ENCODE measurements around the gene ATP13A3. TPM values are rescaled to one million over a fixed set of nuclear protein-coding genes. Genes with fewer than 3 reads are reported as not detected.

Gene ATP13A3
- total and polyA plus RNA-seq, 10 donors, result 10.3 to 142 (median 81.6) TPM

GRCh38 chr3:194404365-194405140 is 82.2 kb downstream of the ATP13A3 start:
- Histone ChIP-seq H3K27ac (no peak overlapping the region), H3K27me3 (replicated peaks in 1 of 7) (peaks cover 0 to 7% (median 0%) of the 10 kb centered on the region in 7 donors), H3K4me1 (peaks cover 0 to 6% (median 0%) of the 10 kb centered on the region in 6 donors), H3K9me3 (no peaks in the 10 kb centered on the region), H3K36me3 (peaks cover 0 to 42% (median 10%) of the 10 kb centered on the region in 6 donors), H3K4me3 (no peak overlapping the region)
- DNase-seq, result no peak
- WGBS, 5 donors, result 47 to 52% (median 51%) methylated on average over 10 of the region's 10 CpGs
- TF ChIP-seq CTCF (IDR thresholded peaks at IDR 0.05 in 8 of 11, conservative IDR thresholded peaks at IDR 0.05 in 3 of 11) (peak; percentile 19 to 71 (median 48)), POLR2A (IDR thresholded peaks at IDR 0.05) (no peak)
- intact Hi-C loops (cut with DNase I; ENCODE audit: low total_unique reads), result loop anchor here (5.0 kb wide), 1 partner anchor 67 kb away; no protein-coding TSS in a partner anchor

- H3K4me3 ChIP-seq, result no peak overlapping the region
- H3K4me1 ChIP-seq, result peaks cover 15 to 25% (median 19%) of the 10 kb centered on the region in 6 donors
- H3K27ac ChIP-seq, result no peak overlapping the region
- no peaks in the 10 kb centered on the region for H3K9me3 ChIP-seq
- intact Hi-C loops (cut with DNase I; ENCODE audit: low total_unique reads), result loop anchor here (5.0 kb wide), 1 partner anchor 65 kb away; no protein-coding TSS in a partner anchor
- H3K27me3 ChIP-seq (replicated peaks in 1 of 7), result peaks cover 0 to 33% (median 18%) of the 10 kb centered on the region in 7 donors
- no peak for DNase-seq
- 75 to 91% (median 86%) methylated on average over 8 of the region's 8 CpGs for WGBS, 5 donors
- TF ChIP-seq POLR2A (IDR thresholded peaks at IDR 0.05), result no peak
- no peak for TF ChIP-seq CTCF (IDR thresholded peaks at IDR 0.05 in 8 of 11, conservative IDR thresholded peaks at IDR 0.05 in 3 of 11)
- no peak for TF ChIP-seq POLR2AphosphoS5 (IDR thresholded peaks at IDR 0.05)
- peaks cover 0 to 16% (median 6%) of the 10 kb centered on the region in 6 donors for H3K36me3 ChIP-seq
Observed at GRCh38 chr3:194401868-194402329, 84.9 kb downstream of the ATP13A3 start.

- Histone ChIP-seq H3K4me1 (peaks cover 15 to 31% (median 25%) of the 10 kb centered on the region in 6 donors), H3K27ac (no peak overlapping the region), H3K27me3 (replicated peaks in 1 of 7) (peaks cover 0 to 39% (median 23%) of the 10 kb centered on the region in 7 donors), H3K4me3 (no peak overlapping the region), H3K9me3 (no peaks in the 10 kb centered on the region), H3K36me3 (peaks cover 0 to 15% (median 6%) of the 10 kb centered on the region in 6 donors)
- TF ChIP-seq POLR2AphosphoS5 (IDR thresholded peaks at IDR 0.05) (no peak), CTCF (IDR thresholded peaks at IDR 0.05 in 8 of 11, conservative IDR thresholded peaks at IDR 0.05 in 3 of 11) (no peak), POLR2A (IDR thresholded peaks at IDR 0.05) (no peak)
- WGBS, 5 donors, result 89 to 97% (median 93%) methylated on average over 8 to 9 of the region's 9 CpGs
- intact Hi-C loops (cut with DNase I; ENCODE audit: low total_unique reads), result loop anchor here (5.0 kb wide), 1 partner anchor 64 kb away; no protein-coding TSS in a partner anchor
- no peak for DNase-seq
Observed at GRCh38 chr3:194401346-194401745, 85.5 kb downstream of the ATP13A3 start.

- TF ChIP-seq POLR2A (IDR thresholded peaks at IDR 0.05) (no peak), CTCF (IDR thresholded peaks at IDR 0.05 in 8 of 11, conservative IDR thresholded peaks at IDR 0.05 in 3 of 11) (no peak), POLR2AphosphoS5 (IDR thresholded peaks at IDR 0.05) (no peak)
- no peaks in the 10 kb centered on the region for H3K9me3 ChIP-seq
- H3K27me3 ChIP-seq (replicated peaks in 1 of 7), result peaks cover 0 to 52% (median 23%) of the 10 kb centered on the region in 7 donors
- peaks cover 15 to 45% (median 32%) of the 10 kb centered on the region in 6 donors for H3K4me1 ChIP-seq
- H3K36me3 ChIP-seq, result peaks cover 0 to under 1% (median 0%) of the 10 kb centered on the region in 6 donors
- no peak overlapping the region for H3K4me3 ChIP-seq
- intact Hi-C loops (cut with DNase I; ENCODE audit: low total_unique reads), result loop anchor here (5.0 kb wide), 1 partner anchor 63 kb away; no protein-coding TSS in a partner anchor
- DNase-seq, result peak; percentile 54
- WGBS, 5 donors, result 76 to 84% (median 78%) methylated on average over 15 of the region's 15 CpGs
- H3K27ac ChIP-seq, result no peak overlapping the region
Observed at GRCh38 chr3:194399874-194400411, 86.9 kb downstream of the ATP13A3 start.

Data from spleen (tissue), 11 donors.